GM06990 (cell line): ENCODE measurements around the gene CDK18.
"Not testable (repeated sequence)": the region's sequence is repeated elsewhere in the genome, so short reads cannot be mapped to it uniquely, and the experiment has no call there.

Experiments used
- DNase-seq: peaks from one replicate; pipeline ENCODE4 v3.0.0-alpha.2; 2011; ENCODE audit not compliant: insufficient read length; ENCODE audit errors: extremely low read depth
- H3K27me3 ChIP-seq: replicated peaks from 2 replicates; pipeline ENCODE4 v1.6.0; 2011; ENCODE audit warnings: low read length; ENCODE audit not compliant: control insufficient read depth, insufficient read depth
- H3K36me3 ChIP-seq: 2 replicates; pipeline ENCODE4 v1.5.1; 2011; ENCODE audit warnings: low read length; ENCODE audit not compliant: control insufficient read depth, insufficient read depth
- H3K4me3 ChIP-seq: replicated peaks from 2 replicates; pipeline ENCODE4 v1.5.1; 2011; ENCODE audit warnings: low read depth, mild to moderate bottlenecking, control low read depth, low read length
- TF ChIP-seq, protein P1 (sequence below): IDR thresholded peaks from 2 replicates; pipeline ENCODE4 v1.5.1; 2011; ENCODE audit warnings: low read length, control low read depth, mild to moderate bottlenecking, inconsistent platforms; ENCODE audit not compliant: insufficient read depth, poor library complexity, severe bottlenecking

Gene CDK18

GRCh38 chr1:205477759-205478247, 26.7 kb upstream of the CDK18 start:
- no peak for DNase-seq
- Histone ChIP-seq H3K36me3 (no peaks in the 10 kb centered on the region), H3K27me3 (no peaks in the 10 kb centered on the region; the same call in 1 of the 2 replicates), H3K4me3 (no peak overlapping the region)
- TF ChIP-seq, protein P1, sequence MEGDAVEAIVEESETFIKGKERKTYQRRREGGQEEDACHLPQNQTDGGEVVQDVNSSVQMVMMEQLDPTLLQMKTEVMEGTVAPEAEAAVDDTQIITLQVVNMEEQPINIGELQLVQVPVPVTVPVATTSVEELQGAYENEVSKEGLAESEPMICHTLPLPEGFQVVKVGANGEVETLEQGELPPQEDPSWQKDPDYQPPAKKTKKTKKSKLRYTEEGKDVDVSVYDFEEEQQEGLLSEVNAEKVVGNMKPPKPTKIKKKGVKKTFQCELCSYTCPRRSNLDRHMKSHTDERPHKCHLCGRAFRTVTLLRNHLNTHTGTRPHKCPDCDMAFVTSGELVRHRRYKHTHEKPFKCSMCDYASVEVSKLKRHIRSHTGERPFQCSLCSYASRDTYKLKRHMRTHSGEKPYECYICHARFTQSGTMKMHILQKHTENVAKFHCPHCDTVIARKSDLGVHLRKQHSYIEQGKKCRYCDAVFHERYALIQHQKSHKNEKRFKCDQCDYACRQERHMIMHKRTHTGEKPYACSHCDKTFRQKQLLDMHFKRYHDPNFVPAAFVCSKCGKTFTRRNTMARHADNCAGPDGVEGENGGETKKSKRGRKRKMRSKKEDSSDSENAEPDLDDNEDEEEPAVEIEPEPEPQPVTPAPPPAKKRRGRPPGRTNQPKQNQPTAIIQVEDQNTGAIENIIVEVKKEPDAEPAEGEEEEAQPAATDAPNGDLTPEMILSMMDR, result no peak

DNA sequence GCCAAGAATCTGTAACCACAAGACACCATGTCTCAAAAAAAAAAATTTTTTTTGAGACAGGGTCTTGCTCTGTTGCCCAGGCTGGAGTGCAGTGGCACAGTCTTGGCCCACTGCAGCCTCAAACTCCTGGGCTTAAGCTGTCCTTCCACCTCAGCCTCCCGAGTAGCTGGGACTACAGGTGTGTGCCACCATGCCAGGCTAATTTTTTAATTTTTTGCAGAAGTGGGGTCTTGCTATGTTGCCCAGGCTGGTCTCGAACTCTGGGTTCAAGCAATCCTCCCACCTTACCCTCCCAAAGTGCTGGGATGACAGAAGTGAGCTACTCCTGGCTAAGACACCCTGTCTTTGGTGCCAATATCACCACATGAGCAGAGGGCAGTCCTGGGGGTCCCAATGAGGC, 25.5 kb upstream of the CDK18 start:
- H3K36me3 ChIP-seq, H3K4me3 ChIP-seq, H3K27me3 ChIP-seq, DNase-seq: not testable (repeated sequence)

DNA sequence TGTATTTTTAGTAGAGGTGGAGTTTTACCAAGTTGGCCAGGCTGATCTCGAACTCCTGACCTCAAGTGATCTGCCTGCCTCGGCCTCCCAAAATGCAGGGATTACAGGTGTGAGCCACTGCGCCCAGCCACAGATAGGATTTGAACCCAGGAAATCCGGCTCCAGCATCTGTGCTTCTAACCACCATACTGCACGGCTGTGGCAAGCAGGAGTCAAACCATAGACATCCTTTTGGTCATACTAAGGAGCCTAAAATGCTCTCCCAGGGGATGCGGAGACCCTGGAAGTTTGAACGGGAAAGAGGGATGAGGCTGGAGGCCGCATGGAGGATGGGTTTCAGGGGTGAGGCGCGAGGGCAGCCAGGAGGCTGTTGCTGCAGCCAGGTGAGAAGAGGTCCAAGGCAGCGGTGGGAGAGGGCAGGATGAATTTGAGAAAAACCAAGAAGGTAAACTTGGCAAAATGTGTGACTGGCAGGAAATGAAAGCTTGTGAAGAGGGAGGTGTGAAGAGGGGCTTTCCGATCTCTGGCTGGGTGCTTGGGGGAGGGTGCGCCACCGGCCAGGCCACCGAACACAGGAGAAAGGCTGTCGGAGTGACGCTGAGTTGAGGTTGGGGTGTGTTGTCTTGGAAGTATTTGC, 24.0 kb upstream of the CDK18 start:
- Histone ChIP-seq H3K4me3 (no peak overlapping the region), H3K27me3 (no peaks in the 10 kb centered on the region), H3K36me3 (no peaks in the 10 kb centered on the region)
- TF ChIP-seq, protein P1, result no peak
- peak; percentile 86 for DNase-seq

- Histone ChIP-seq H3K36me3 (no peaks in the 10 kb centered on the region), H3K4me3 (no peak overlapping the region), H3K27me3 (no peaks in the 10 kb centered on the region)
- TF ChIP-seq, protein P1, result no peak
- peak; percentile 66 for DNase-seq
Observed at GRCh38 chr1:205481218-205481617, 23.3 kb upstream of the CDK18 start.

GRCh38 chr1:205481629-205482151, 22.8 kb upstream of the CDK18 start:
- H3K4me3 ChIP-seq, result no peak overlapping the region
- H3K27me3 ChIP-seq, result no peaks in the 10 kb centered on the region
- no peaks in the 10 kb centered on the region for H3K36me3 ChIP-seq
- peak; percentile 48 for DNase-seq
- TF ChIP-seq, protein P1, result no peak

GRCh38 chr1:205482587-205482986, 21.9 kb upstream of the CDK18 start:
- not testable (repeated sequence) for H3K27me3 ChIP-seq, H3K36me3 ChIP-seq, DNase-seq, H3K4me3 ChIP-seq
